K562 (cell line): ENCODE results near the gene STEAP3.

Experiments
- CTCF ChIP-seq, 3 experiments: IDR thresholded peaks in 2 of 3; conservative IDR thresholded peaks in 1 of 3; 2 replicates each; pipeline ENCODE4 v1.5.1; 2011 to 2012; ENCODE audit warnings: low read length in 3 of 3, mild to moderate bottlenecking in 3 of 3, control low read depth in 2 of 3, improper control_type of control experiment in 1 of 3, inconsistent platforms in 1 of 3, low read depth in 1 of 3, mixed read lengths in 1 of 3, moderate library complexity in 1 of 3; ENCODE audit not compliant: insufficient read depth in 2 of 3
- HNRNPUL1 ChIP-seq: fragments of 200-400 bp; formaldehyde crosslinking; IDR thresholded peaks from 2 replicates; pipeline ENCODE4 v1.6.1; 2017; ENCODE audit warnings: low read length
- ZNF175 ChIP-seq: fragments of 200-800 bp; sonication (Bioruptor generic); IDR thresholded peaks from 2 replicates; pipeline ENCODE4 v1.6.1; 2016; ENCODE audit warnings: low read depth, mild to moderate bottlenecking, missing genetic modification characterization, missing compliant biosample characterization

DNA sequence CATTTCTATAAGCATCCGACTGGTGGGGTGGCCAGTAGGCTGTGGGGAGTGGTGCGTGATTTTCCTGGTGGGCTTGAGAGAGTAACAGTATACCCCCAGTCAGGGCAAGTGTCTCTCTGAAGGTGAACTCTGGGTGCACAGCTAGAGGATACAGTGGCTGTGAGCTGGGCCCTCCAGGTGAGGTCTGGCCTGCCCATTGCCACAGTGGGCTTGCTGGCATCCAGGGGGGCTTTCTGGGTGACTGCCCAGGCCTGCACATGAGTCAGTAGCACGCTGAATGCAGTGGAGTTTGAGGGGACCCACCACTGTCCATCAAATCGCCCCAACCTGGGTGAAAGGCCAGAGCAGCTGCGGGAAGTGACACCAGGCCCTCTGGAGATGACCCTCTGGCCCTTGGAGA is 4.5 kb downstream of the STEAP3 start:
- TF ChIP-seq HNRNPUL1 (no peak), CTCF (IDR thresholded peaks at IDR 0.05 in 2 of 3, conservative IDR thresholded peaks at IDR 0.05 in 1 of 3; ENCODE audit: insufficient read depth in 2 of 3, low read depth in 1 of 3, low read length in 3 of 3) (no peak), ZNF175 (CRISPR knock-in tag) (no peak)
